ENCODE data around the gene GNPTG. TPM values are rescaled to one million over a fixed set of nuclear protein-coding genes. Genes with fewer than 3 reads are reported as not detected.
A peak's percentile ranks its signal among the peaks of the same experiment; 100 is the strongest.

Gene GNPTG
- total and polyA plus RNA-seq, 2 of the 13 experiments (the other 11 are each of a cell fraction or from before 2014, with no cell fraction given): 22.7 to 71.1 TPM

- TF ChIP-seq GMEB2 (CRISPR knock-in tag; IDR thresholded peaks at IDR 0.05; ENCODE audit: low read depth) (no peak), ZNF232 (CRISPR knock-in tag; IDR thresholded peaks at IDR 0.05; ENCODE audit: borderline replicate concordance) (no peak), ZNF781 (CRISPR knock-in tag; IDR thresholded peaks at IDR 0.05; ENCODE audit: borderline replicate concordance, not compliant biosample characterization) (no peak), KIAA2018 (CRISPR knock-in tag; IDR thresholded peaks at IDR 0.05; ENCODE audit: borderline replicate concordance) (no peak), ZHX1 (CRISPR knock-in tag; IDR thresholded peaks at IDR 0.05; ENCODE audit: low read depth) (no peak), HNRNPLL (IDR thresholded peaks at IDR 0.05; ENCODE audit: low read depth, low read length, poor library complexity, severe bottlenecking) (peak; percentile 71), THAP9 (CRISPR knock-in tag; IDR thresholded peaks at IDR 0.05; ENCODE audit: borderline replicate concordance) (no peak), SRSF4 (IDR thresholded peaks at IDR 0.05; ENCODE audit: low read depth, low read length, poor library complexity, severe bottlenecking) (no peak), ZNF792 (CRISPR knock-in tag; IDR thresholded peaks at IDR 0.05) (no peak), ZIK1 (CRISPR knock-in tag; IDR thresholded peaks at IDR 0.05; ENCODE audit: borderline replicate concordance, low read depth) (no peak), IKZF4 (CRISPR knock-in tag; IDR thresholded peaks at IDR 0.05; ENCODE audit: borderline replicate concordance, low read depth, not compliant biosample characterization) (no peak)
Measured at GRCh38 chr16:1342526-1343427, 9.0 kb upstream of the GNPTG start (continued).
